Activated CD4-positive, alpha-beta memory T cell treated with anti-CD3 and anti-CD28 coated beads, Interleukin-2, amount 10 ng/mL, durations not matched to agents 7 days and 5 days (primary cell): ENCODE data around the gene RALGAPA1. TPM values are rescaled to one million over a fixed set of nuclear protein-coding genes. Genes with fewer than 3 reads are reported as not detected.
"Not testable (repeated sequence)": the region's sequence is repeated elsewhere in the genome, so short reads cannot be mapped to it uniquely, and the experiment has no call there.

Experiments used
- CTCF ChIA-PET: fragments of 350-600 bp; sonication (Branson Sonifier 250); formaldehyde crosslinking; loops from one replicate; lab custom pipeline; 2021; ENCODE audit warnings: antibody characterized with exemption, inconsistent platforms; lab: Charles Lee
- POLR2A ChIA-PET: fragments of 350-600 bp; sonication (Branson Sonifier 250); formaldehyde crosslinking; loops from one replicate; lab custom pipeline; 2021; ENCODE audit warnings: antibody characterized with exemption; lab: Charles Lee
- DNase-seq: peaks from one replicate; pipeline ENCODE4 v3.0.0-alpha.2; 2020
- H3K27ac Mint-ChIP-seq: one replicate; pipeline ENCODE4 v1.8.0; 2021; ENCODE audit warnings: mild to moderate bottlenecking, mixed read lengths
- H3K27me3 Mint-ChIP-seq: one replicate; pipeline ENCODE4 v1.8.0; 2021; ENCODE audit warnings: mixed read lengths
- H3K36me3 Mint-ChIP-seq: one replicate; pipeline ENCODE4 v1.8.0; 2021; ENCODE audit warnings: low read depth, mixed read lengths
- H3K4me1 Mint-ChIP-seq: one replicate; pipeline ENCODE4 v1.8.0; 2021; ENCODE audit warnings: mixed read lengths
- H3K4me3 Mint-ChIP-seq: one replicate; pipeline ENCODE4 v1.8.0; 2021; ENCODE audit warnings: mild to moderate bottlenecking, mixed read lengths
- H3K9me3 Mint-ChIP-seq: one replicate; pipeline ENCODE4 v1.8.0; 2021; ENCODE audit warnings: mixed read lengths
- total RNA-seq, 2 experiments: library from RNA; stranded (reverse); gene quantifications; one replicate each; pipeline ENCODE4 v1.2.3, GENCODE V29; 2021

Gene RALGAPA1
- total RNA-seq, 2 experiments from 2014 or later, result 29.0 to 32.8 TPM

DNA sequence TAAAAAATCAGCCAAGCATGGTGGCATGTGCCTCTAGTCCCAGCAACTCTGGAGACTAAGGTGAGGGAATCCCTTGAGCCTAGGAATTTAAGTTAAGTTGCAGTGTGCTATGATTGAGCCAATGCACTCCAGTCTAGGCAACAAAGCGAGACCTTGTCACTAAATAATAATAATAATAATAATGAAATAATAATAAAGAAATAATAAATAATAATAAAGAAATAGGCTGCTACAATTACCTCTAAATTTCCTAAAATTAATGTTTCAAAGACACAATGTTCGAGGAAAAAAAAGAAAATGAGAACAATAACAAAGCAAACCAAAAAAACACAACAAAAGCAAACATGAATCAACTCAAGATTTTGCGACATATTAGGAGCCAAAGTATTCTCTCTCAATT lies 29.7 kb downstream of the RALGAPA1 start:
- DNase-seq, result no peak
- H3K27ac Mint-ChIP-seq, result no peak overlapping the region
- no peaks in the 10 kb centered on the region for H3K4me1 Mint-ChIP-seq
- H3K4me3 Mint-ChIP-seq, result no peak overlapping the region
- CTCF ChIA-PET, result no interaction called here
- peaks cover 12% of the 10 kb centered on the region for H3K36me3 Mint-ChIP-seq
- H3K9me3 Mint-ChIP-seq, result peaks cover 9% of the 10 kb centered on the region
- POLR2A ChIA-PET, result no interaction called here
- no peaks in the 10 kb centered on the region for H3K27me3 Mint-ChIP-seq

DNA sequence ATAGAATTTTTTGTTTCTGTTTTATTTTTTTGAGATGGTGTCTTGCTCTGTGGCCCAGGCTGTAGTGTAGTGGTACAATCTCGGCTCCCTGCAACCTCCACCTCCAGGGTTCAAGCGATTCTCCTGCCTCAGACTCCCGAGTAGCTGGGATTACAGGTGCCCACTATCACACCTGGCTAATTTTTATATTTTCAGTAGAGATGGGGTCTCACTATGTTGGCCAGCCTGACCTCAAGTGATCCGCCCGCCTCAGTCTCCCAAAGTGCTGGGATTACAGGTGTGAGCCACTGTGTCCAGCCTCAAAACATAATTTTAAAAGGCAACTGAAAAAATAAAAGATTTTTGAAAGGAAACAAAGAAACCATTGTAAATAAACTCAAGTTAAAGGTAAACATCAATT lies 31.5 kb downstream of the RALGAPA1 start:
- CTCF ChIA-PET, result interaction anchor here (0.8 kb wide), 1 partner anchor 45 kb away, joined by 3 read pairs; no protein-coding TSS in a partner anchor
- DNase-seq, H3K9me3 Mint-ChIP-seq, H3K4me1 Mint-ChIP-seq, H3K27ac Mint-ChIP-seq, POLR2A ChIA-PET, H3K4me3 Mint-ChIP-seq, H3K27me3 Mint-ChIP-seq: not testable (repeated sequence)
- H3K36me3 Mint-ChIP-seq, result peaks cover 12% of the 10 kb centered on the region

GRCh38 chr14:35776823-35777222 lies 32.3 kb downstream of the RALGAPA1 start:
- POLR2A ChIA-PET, result no interaction called here

GRCh38 chr14:35776085-35776484 lies 33.0 kb downstream of the RALGAPA1 start:
- POLR2A ChIA-PET, DNase-seq, H3K27ac Mint-ChIP-seq, H3K9me3 Mint-ChIP-seq, H3K4me3 Mint-ChIP-seq, H3K27me3 Mint-ChIP-seq, H3K4me1 Mint-ChIP-seq, H3K36me3 Mint-ChIP-seq: not testable (repeated sequence)
- CTCF ChIA-PET, result interaction anchor here (0.7 to 1.4 kb wide), 2 partner anchors 11 to 89 kb away, joined by 3 read pairs; no protein-coding TSS in a partner anchor

More at GRCh38 chr14:35776823-35777222, 32.3 kb downstream of the RALGAPA1 start:
- Mint-ChIP-seq H3K4me1 (no peaks in the 10 kb centered on the region), H3K9me3 (peaks cover 9% of the 10 kb centered on the region), H3K36me3 (peaks cover 12% of the 10 kb centered on the region), H3K27me3 (no peaks in the 10 kb centered on the region), H3K27ac (no peak overlapping the region), H3K4me3 (no peak overlapping the region)
- CTCF ChIA-PET, result interaction anchor here (0.8 to 1.4 kb wide), 2 partner anchors 11 to 45 kb away, joined by 3 read pairs; no protein-coding TSS in a partner anchor
- DNase-seq, result no peak

GRCh38 chr14:35766700-35767082 lies 42.4 kb downstream of the RALGAPA1 start:
- H3K27ac Mint-ChIP-seq, result no peak overlapping the region
- no peak overlapping the region for H3K4me3 Mint-ChIP-seq
- peaks cover 13% of the 10 kb centered on the region for H3K4me1 Mint-ChIP-seq
- POLR2A ChIA-PET, result no interaction called here
- peaks cover 12% of the 10 kb centered on the region for H3K36me3 Mint-ChIP-seq
- H3K9me3 Mint-ChIP-seq, result no peaks in the 10 kb centered on the region
- H3K27me3 Mint-ChIP-seq, result no peaks in the 10 kb centered on the region
- CTCF ChIA-PET, result no interaction called here
- DNase-seq, result no peak

DNA sequence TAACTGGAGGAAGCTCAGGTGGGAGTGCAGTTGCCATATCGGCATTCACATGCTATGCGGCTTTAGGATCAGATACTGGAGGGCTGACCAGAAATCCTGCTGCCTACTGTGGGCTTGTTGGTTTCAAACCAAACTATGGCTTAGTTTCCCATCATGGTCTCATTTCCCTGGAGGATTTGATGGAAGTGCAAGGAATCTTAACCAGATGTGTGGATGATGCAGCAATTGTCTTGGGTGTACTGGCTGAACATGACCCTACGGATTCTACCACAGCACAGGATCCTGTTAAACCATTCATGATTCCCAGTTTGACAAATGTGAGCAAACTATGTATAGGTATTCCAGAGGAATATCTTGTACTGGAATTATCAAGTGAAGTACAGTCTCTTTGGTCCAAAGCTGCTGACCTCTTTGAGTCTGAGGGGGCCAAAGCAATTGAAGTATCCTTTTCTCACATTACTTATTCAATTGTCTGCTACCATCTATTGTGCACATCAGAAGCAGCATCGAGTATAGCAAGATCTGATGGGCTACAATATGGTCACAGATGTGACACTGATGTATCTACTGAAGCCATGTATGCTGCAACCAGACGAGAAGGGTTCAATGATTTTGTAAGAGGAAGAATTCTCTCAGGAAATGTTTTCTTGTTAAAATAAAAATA lies 42.9 kb downstream of the RALGAPA1 start:
- Mint-ChIP-seq H3K27ac (no peak overlapping the region), H3K4me3 (no peak overlapping the region), H3K36me3 (peaks cover 15% of the 10 kb centered on the region), H3K27me3 (no peaks in the 10 kb centered on the region), H3K9me3 (no peaks in the 10 kb centered on the region), H3K4me1 (peaks cover 13% of the 10 kb centered on the region)
- ChIA-PET CTCF (no interaction called here), POLR2A (no interaction called here)
- no peak for DNase-seq

- Mint-ChIP-seq H3K27ac (no peak overlapping the region), H3K9me3 (no peaks in the 10 kb centered on the region), H3K4me1 (peaks cover 11% of the 10 kb centered on the region), H3K4me3 (no peak overlapping the region), H3K27me3 (no peaks in the 10 kb centered on the region), H3K36me3 (peaks cover 19% of the 10 kb centered on the region)
- POLR2A ChIA-PET, result no interaction called here
- CTCF ChIA-PET, result no interaction called here
- no peak for DNase-seq
Observed at GRCh38 chr14:35761922-35762321, 47.2 kb downstream of the RALGAPA1 start.

GRCh38 chr14:35760143-35760542 lies 49.0 kb downstream of the RALGAPA1 start:
- Mint-ChIP-seq H3K4me1 (no peaks in the 10 kb centered on the region), H3K36me3 (peaks cover 21% of the 10 kb centered on the region), H3K27me3 (no peaks in the 10 kb centered on the region), H3K27ac (no peak overlapping the region), H3K9me3 (no peaks in the 10 kb centered on the region), H3K4me3 (no peak overlapping the region)
- ChIA-PET POLR2A (no interaction called here), CTCF (no interaction called here)
- no peak for DNase-seq

DNA sequence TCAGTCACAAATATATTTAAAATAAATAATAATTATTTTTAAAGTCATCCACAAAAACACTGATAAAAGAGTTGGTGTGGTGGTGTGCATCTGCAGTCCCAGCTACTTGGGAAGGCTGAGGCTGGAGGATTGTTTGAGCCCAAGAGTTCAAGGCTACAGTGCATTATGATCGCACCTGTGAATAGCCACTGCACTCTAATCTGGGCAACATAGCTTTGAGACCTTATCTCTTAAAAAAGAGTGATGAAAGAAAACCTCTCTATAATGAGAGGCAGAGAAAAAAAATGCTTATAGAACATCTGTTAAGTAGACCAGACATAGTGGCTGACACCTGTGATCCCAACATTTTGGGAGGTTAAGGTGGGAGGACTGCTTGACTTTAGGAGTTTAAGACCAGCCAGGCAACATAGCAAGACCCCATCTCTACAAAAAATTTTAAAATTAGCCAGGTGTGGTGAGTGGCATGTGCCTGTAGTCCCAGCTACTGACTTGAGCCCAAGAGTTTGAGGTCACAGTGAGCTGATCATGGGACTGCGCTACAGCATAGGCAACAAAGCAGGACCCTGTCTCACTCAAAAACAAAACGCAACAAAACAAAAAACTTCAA lies 50.5 kb downstream of the RALGAPA1 start:
- CTCF ChIA-PET, result interaction anchor here (0.7 to 1.2 kb wide), 3 partner anchors 15 to 152 kb away, joined by 3 read pairs; no protein-coding TSS in a partner anchor
- no peak overlapping the region for H3K4me3 Mint-ChIP-seq
- POLR2A ChIA-PET, result no interaction called here
- no peaks in the 10 kb centered on the region for H3K4me1 Mint-ChIP-seq
- no peak overlapping the region for H3K27ac Mint-ChIP-seq
- no peaks in the 10 kb centered on the region for H3K9me3 Mint-ChIP-seq
- DNase-seq, result no peak
- H3K36me3 Mint-ChIP-seq, result peaks cover 31% of the 10 kb centered on the region
- no peaks in the 10 kb centered on the region for H3K27me3 Mint-ChIP-seq

- no peak overlapping the region for H3K27ac Mint-ChIP-seq
- H3K4me1 Mint-ChIP-seq, result no peaks in the 10 kb centered on the region
- DNase-seq, result no peak
- ChIA-PET CTCF (no interaction called here), POLR2A (no interaction called here)
- H3K36me3 Mint-ChIP-seq, result peaks cover 37% of the 10 kb centered on the region
- H3K9me3 Mint-ChIP-seq, result no peaks in the 10 kb centered on the region
- no peak overlapping the region for H3K4me3 Mint-ChIP-seq
- no peaks in the 10 kb centered on the region for H3K27me3 Mint-ChIP-seq
Observed at GRCh38 chr14:35754671-35755070, 54.4 kb downstream of the RALGAPA1 start.

GRCh38 chr14:35752380-35752779 lies 56.7 kb downstream of the RALGAPA1 start:
- peaks cover 39% of the 10 kb centered on the region for H3K36me3 Mint-ChIP-seq
- no peaks in the 10 kb centered on the region for H3K4me1 Mint-ChIP-seq
- no peaks in the 10 kb centered on the region for H3K27me3 Mint-ChIP-seq
- ChIA-PET CTCF (no interaction called here), POLR2A (no interaction called here)
- no peak for DNase-seq
- no peaks in the 10 kb centered on the region for H3K9me3 Mint-ChIP-seq
- H3K4me3 Mint-ChIP-seq, result no peak overlapping the region
- H3K27ac Mint-ChIP-seq, result no peak overlapping the region

DNA sequence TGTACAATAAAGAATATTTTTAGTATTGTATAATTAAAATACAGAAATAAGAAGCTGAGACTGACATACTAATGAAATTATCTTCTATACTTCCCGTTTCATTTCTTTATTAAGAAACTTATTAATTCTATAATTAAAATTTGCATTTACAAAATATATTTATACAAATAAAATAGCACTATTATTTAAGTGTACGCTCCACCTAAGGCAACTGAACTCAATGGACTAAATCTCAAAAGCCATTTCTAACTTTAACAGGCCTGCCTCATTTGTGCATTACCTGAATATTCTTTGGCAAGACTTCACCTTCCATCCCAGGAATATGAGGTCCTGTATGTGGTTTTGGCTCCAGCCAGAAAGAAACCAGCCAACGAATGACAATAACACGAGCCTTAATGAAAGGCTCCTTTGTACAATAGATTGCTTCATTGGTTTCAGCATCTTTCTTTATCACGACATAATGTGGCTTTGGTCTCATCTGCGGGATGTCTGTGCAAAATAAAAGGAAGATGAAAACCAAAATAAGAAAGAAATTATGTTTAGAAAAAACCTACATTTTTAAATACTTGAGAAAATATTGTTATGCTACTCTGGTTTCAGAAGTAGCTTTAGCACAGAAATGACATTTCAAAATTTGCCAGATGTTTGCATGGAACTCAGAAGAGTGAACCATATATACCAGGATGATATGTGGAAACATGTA lies 58.7 kb downstream of the RALGAPA1 start:
- Mint-ChIP-seq H3K4me3 (no peak overlapping the region), H3K4me1 (no peaks in the 10 kb centered on the region), H3K9me3 (no peaks in the 10 kb centered on the region), H3K36me3 (peaks cover 31% of the 10 kb centered on the region), H3K27ac (no peak overlapping the region), H3K27me3 (no peaks in the 10 kb centered on the region)
- CTCF ChIA-PET, result no interaction called here
- POLR2A ChIA-PET, result no interaction called here
- DNase-seq, result no peak

- no peak overlapping the region for H3K27ac Mint-ChIP-seq
- POLR2A ChIA-PET, result no interaction called here
Observed at GRCh38 chr14:35747379-35747778, 61.7 kb downstream of the RALGAPA1 start.

More at GRCh38 chr14:35747379-35747778, 61.7 kb downstream of the RALGAPA1 start:
- Mint-ChIP-seq H3K27me3 (no peaks in the 10 kb centered on the region), H3K4me1 (peaks cover 8% of the 10 kb centered on the region), H3K4me3 (no peak overlapping the region), H3K9me3 (no peaks in the 10 kb centered on the region), H3K36me3 (peaks cover 18% of the 10 kb centered on the region)
- CTCF ChIA-PET, result no interaction called here
- DNase-seq, result no peak
